IMR-90 (cell line): ENCODE measurements around the gene SLC38A4. TPM values are rescaled to one million over a fixed set of nuclear protein-coding genes. Genes with fewer than 3 reads are reported as not detected.

Experiments
- ATAC-seq: fragments of 200-7000 bp; cut with Tn5 transposase; 2 replicates; pipeline ENCODE4 v1.9.1; 2020; ENCODE audit warnings: low read depth, mild to moderate bottlenecking, moderate library complexity
- BruUV-seq: library from RNA; stranded (reverse); fragments of 400-500 nt; replicated peaks from 2 replicates; lab custom pipeline; 2021; lab: Mats Ljungman, UMichigan
- CTCF ChIA-PET: fragments of 300-600 bp; formaldehyde crosslinking; extraction: SDS; loops from one replicate; lab custom pipeline; 2021; ENCODE audit warnings: antibody characterized with exemption; lab: Yijun Ruan, JAX
- POLR2A ChIA-PET: fragments of 300-600 bp; sonication (Branson Sonifier 250); formaldehyde crosslinking; loops from one replicate; lab custom pipeline; 2022; ENCODE audit warnings: antibody characterized with exemption; ENCODE audit not compliant: unreplicated experiment; lab: Charles Lee
- DNase-seq: peaks from one replicate; pipeline ENCODE4 v3.0.0; 2013
- H2AFZ ChIP-seq: replicated peaks from 2 replicates; pipeline ENCODE3; 2013; ENCODE audit warnings: low read length, mild to moderate bottlenecking; ENCODE audit not compliant: poor library complexity
- H2AK5ac ChIP-seq: 2 replicates; pipeline ENCODE4 v1.6.1; 2013; ENCODE audit warnings: low read depth, low read length, inconsistent platforms
- H2AK9ac ChIP-seq: replicated peaks from 2 replicates; pipeline ENCODE3; 2013; ENCODE audit warnings: mild to moderate bottlenecking, low read depth, low read length, moderate library complexity; ENCODE audit not compliant: poor library complexity
- H2BK120ac ChIP-seq: 2 replicates; pipeline ENCODE4 v1.6.1; 2013; ENCODE audit warnings: low read depth, low read length, inconsistent platforms
- H2BK15ac ChIP-seq: 3 replicates; pipeline ENCODE4 v1.6.1; 2013; ENCODE audit warnings: low read depth, low read length, inconsistent platforms
- H2BK20ac ChIP-seq: 2 replicates; pipeline ENCODE4 v1.6.1; 2013; ENCODE audit warnings: low read depth, mild to moderate bottlenecking, inconsistent platforms, low read length, moderate library complexity
- H2BK5ac ChIP-seq: 2 replicates; pipeline ENCODE4 v1.6.1; 2013; ENCODE audit warnings: mild to moderate bottlenecking, low read depth, low read length, inconsistent platforms; ENCODE audit not compliant: poor library complexity, severe bottlenecking
- H3K14ac ChIP-seq: replicated peaks from 2 replicates; pipeline ENCODE4 v1.6.1; 2013; ENCODE audit warnings: low read depth, low read length, inconsistent platforms
- H3K18ac ChIP-seq: 2 replicates; pipeline ENCODE4 v1.6.1; 2013; ENCODE audit warnings: low read depth, low read length, control low read depth
- H3K23ac ChIP-seq: 2 replicates; pipeline ENCODE4 v1.6.1; 2013; ENCODE audit warnings: low read depth, low read length, inconsistent platforms
- H3K27ac ChIP-seq: 2 replicates; pipeline ENCODE4 v1.5.1; 2013; ENCODE audit warnings: mild to moderate bottlenecking, control low read depth, low read length; ENCODE audit not compliant: insufficient read depth
- H3K27me3 ChIP-seq: 2 replicates; pipeline ENCODE4 v1.6.1; 2013; ENCODE audit warnings: low read length; ENCODE audit not compliant: control insufficient read depth, insufficient read depth
- H3K36me3 ChIP-seq: 2 replicates; pipeline ENCODE4 v1.6.1; 2013; ENCODE audit warnings: low read length, mixed read lengths; ENCODE audit not compliant: control insufficient read depth, insufficient read depth
- H3K4ac ChIP-seq: 2 replicates; pipeline ENCODE4 v1.6.1; 2013; ENCODE audit warnings: low read depth, low read length, inconsistent platforms
- H3K4me1 ChIP-seq: 2 replicates; pipeline ENCODE4 v1.6.1; 2013; ENCODE audit warnings: low read length, mixed read lengths; ENCODE audit not compliant: control insufficient read depth, insufficient read depth
- H3K4me2 ChIP-seq: 2 replicates; pipeline ENCODE4 v1.6.1; 2013; ENCODE audit warnings: low read depth, mild to moderate bottlenecking, control low read depth, low read length, moderate library complexity
- H3K4me3 ChIP-seq: 2 replicates; pipeline ENCODE4 v1.5.1; 2013; ENCODE audit warnings: low read depth, mild to moderate bottlenecking, control low read depth, low read length, moderate library complexity; ENCODE audit not compliant: insufficient read depth
- H3K56ac ChIP-seq: 2 replicates; pipeline ENCODE4 v1.6.1; 2013; ENCODE audit warnings: low read length, inconsistent platforms; ENCODE audit not compliant: insufficient read depth; ENCODE audit errors: extremely low read depth
- H3K79me1 ChIP-seq, 2 experiments: 2 replicates each; pipeline ENCODE4 v1.6.1; 2013; ENCODE audit warnings: low read length in 2 of 2, inconsistent platforms in 1 of 2, low read depth in 1 of 2
- H3K9ac ChIP-seq: 2 replicates; pipeline ENCODE4 v1.6.1; 2013; ENCODE audit warnings: low read depth, low read length, control low read depth
- H3K9me1 ChIP-seq: 2 replicates; pipeline ENCODE4 v1.6.1; 2013; ENCODE audit warnings: low read length, inconsistent platforms; ENCODE audit not compliant: insufficient read depth
- H3K9me3 ChIP-seq: 2 replicates; pipeline ENCODE4 v1.6.1; 2013; ENCODE audit warnings: low read length; ENCODE audit not compliant: control insufficient read depth, insufficient read depth
- H4K20me1 ChIP-seq: 2 replicates; pipeline ENCODE4 v1.6.1; 2013; ENCODE audit warnings: low read length, inconsistent platforms; ENCODE audit not compliant: insufficient read depth
- H4K5ac ChIP-seq: 2 replicates; pipeline ENCODE4 v1.6.1; 2013; ENCODE audit warnings: mild to moderate bottlenecking, low read depth, low read length, control low read depth
- H4K8ac ChIP-seq, 2 experiments: 2 replicates each; pipeline ENCODE4 v1.6.1; 2013; ENCODE audit warnings: low read depth in 2 of 2, low read length in 2 of 2, control low read depth in 1 of 2, inconsistent platforms in 1 of 2
- H4K91ac ChIP-seq: 2 replicates; pipeline ENCODE4 v1.6.1; 2013; ENCODE audit warnings: low read depth, low read length, inconsistent platforms; ENCODE audit not compliant: insufficient read depth
- BHLHE40 ChIP-seq: fragments of 150-350 bp; IDR thresholded peaks from 2 replicates; pipeline ENCODE4 v1.6.1; 2016; ENCODE audit warnings: mild to moderate bottlenecking, low read depth, low read length
- CEBPB ChIP-seq: IDR thresholded peaks from 2 replicates; pipeline ENCODE4 v1.6.1; 2012; ENCODE audit warnings: low read depth, low read length, improper control_type of control experiment
- CHD1 ChIP-seq: IDR thresholded peaks from 2 replicates; pipeline ENCODE4 v1.6.1; 2012; ENCODE audit warnings: low read depth, low read length, improper control_type of control experiment
- CTCF ChIP-seq: conservative IDR thresholded peaks from 2 replicates; pipeline ENCODE4 v1.5.1; 2012; ENCODE audit warnings: mild to moderate bottlenecking, low read depth, low read length, improper control_type of control experiment
- ELK1 ChIP-seq: fragments of 150-350 bp; IDR thresholded peaks from 2 replicates; pipeline ENCODE4 v1.6.1; 2016; ENCODE audit warnings: low read depth, mild to moderate bottlenecking, low read length, moderate library complexity, borderline replicate concordance
- FOS ChIP-seq: fragments of 150-350 bp; IDR thresholded peaks from 2 replicates; pipeline ENCODE4 v1.6.1; 2016; ENCODE audit warnings: low read depth, low read length
- MAFK ChIP-seq: IDR thresholded peaks from 2 replicates; pipeline ENCODE4 v1.6.1; 2012; ENCODE audit warnings: low read depth, low read length, improper control_type of control experiment
- MAZ ChIP-seq: IDR thresholded peaks from 2 replicates; pipeline ENCODE4 v1.6.1; 2012; ENCODE audit warnings: low read depth, mild to moderate bottlenecking, low read length, improper control_type of control experiment, moderate library complexity, borderline replicate concordance
- MXI1 ChIP-seq: IDR thresholded peaks from 2 replicates; pipeline ENCODE4 v1.6.1; 2012; ENCODE audit warnings: low read depth, mild to moderate bottlenecking, low read length, moderate library complexity, borderline replicate concordance
- NFE2L2 ChIP-seq: fragments of 150-350 bp; IDR thresholded peaks from 2 replicates; pipeline ENCODE4 v1.6.1; 2016; ENCODE audit warnings: low read depth, mild to moderate bottlenecking, low read length
- POLR2A ChIP-seq: IDR thresholded peaks from 2 replicates; pipeline ENCODE4 v1.6.1; 2012; ENCODE audit warnings: mild to moderate bottlenecking, low read depth, low read length
- RAD21 ChIP-seq: IDR thresholded peaks from 2 replicates; pipeline ENCODE4 v1.6.1; 2012; ENCODE audit warnings: low read length, improper control_type of control experiment
- RCOR1 ChIP-seq: IDR thresholded peaks from 2 replicates; pipeline ENCODE4 v1.6.1; 2012; ENCODE audit warnings: mild to moderate bottlenecking, low read length, improper control_type of control experiment; ENCODE audit not compliant: insufficient replicate concordance
- RFX5 ChIP-seq: IDR thresholded peaks from 2 replicates; pipeline ENCODE4 v1.8.0; 2012; ENCODE audit warnings: low read depth, mild to moderate bottlenecking, low read length, moderate library complexity
- SMC3 ChIP-seq: fragments of 150-350 bp; IDR thresholded peaks from 2 replicates; pipeline ENCODE4 v1.6.1; 2016; ENCODE audit warnings: low read depth, mild to moderate bottlenecking, antibody characterized with exemption, low read length, moderate library complexity
- USF2 ChIP-seq: fragments of 150-350 bp; IDR thresholded peaks from 2 replicates; pipeline ENCODE4 v1.6.1; 2017; ENCODE audit warnings: mild to moderate bottlenecking, antibody characterized with exemption, low read length, low read depth
- WGBS, 2 experiments: methylation state at CpG; one replicate each; pipeline versions ENCODE4 v1.1.5 to v1.1.7; 2013; ENCODE audit warnings: missing lambda C conversion rate in 2 of 2; ENCODE audit not compliant: insufficient read length in 1 of 2; ENCODE audit errors: extremely low coverage in 2 of 2; 5-methylcytosine and 5-hydroxymethylcytosine counted together
- dilution Hi-C: fragments of 300-500 bp; cut with HindIII; formaldehyde crosslinking; loops from one replicate; pipeline ENCODE4 v1.14.3; 2018; ENCODE audit warnings: low sequenced_read_pairs; ENCODE audit not compliant: unreplicated experiment
- in situ Hi-C: fragments of 300-500 bp; cut with MboI; formaldehyde crosslinking; loops from 3 replicates; pipeline ENCODE4 v1.14.3; 2019; ENCODE audit warnings: low sequenced_read_pairs, inconsistent platforms, mixed read lengths
- intact Hi-C: fragments of 100-400 bp; cut with micrococcal nuclease; formaldehyde crosslinking; loops from 2 replicates; pipeline ENCODE4 v1.10.0; 2022
- polyA plus RNA-seq, 3 experiments: library from polyadenylated mRNA; depleted of rRNA; stranded (reverse); fragments of >200 nt; gene quantifications; 2 replicates each; pipeline ENCODE4 v1.2.3, GENCODE V29; 2012; ENCODE audit warnings: low replicate concordance in 1 of 3
- total RNA-seq: library from RNA; depleted of rRNA; stranded (reverse); fragments of >200 nt; gene quantifications from 2 replicates; pipeline ENCODE4 v1.2.3, GENCODE V29; 2012

The SLC38A4 gene
- total and polyA plus RNA-seq, 2 of the 4 experiments (the other 2 are of a cell fraction): 2.3 to 2.7 TPM

GRCh38 chr12:46875095-46875494, 49.3 kb upstream of the SLC38A4 start:
- H3K27ac ChIP-seq: no peak overlapping the region
- H3K23ac ChIP-seq: no peak overlapping the region
- no peak for DNase-seq
- H2BK15ac ChIP-seq: no peak overlapping the region
- no peak overlapping the region for H4K5ac ChIP-seq
- no peak overlapping the region for H4K8ac ChIP-seq
- H3K79me1 ChIP-seq: no peaks in the 10 kb centered on the region
- intact Hi-C loops (no loop called here), dilution Hi-C loops (no loop called here), in situ Hi-C loops (no loop called here)
- no peak overlapping the region for H3K56ac ChIP-seq
- no TSS peak for BruUV-seq
- peaks cover 10% of the 10 kb centered on the region for H3K9me3 ChIP-seq
- H4K91ac ChIP-seq: no peak overlapping the region
- no peak for ATAC-seq
- no peak overlapping the region for H3K4ac ChIP-seq
- no CpG with 5 or more reads among the region's 1 CpG for WGBS, 2 experiments
- no peak overlapping the region for H2BK20ac ChIP-seq
- no peak overlapping the region for H3K4me2 ChIP-seq
- no peak for TF ChIP-seq ELK1
- no peak for TF ChIP-seq NFE2L2
- TF ChIP-seq SMC3: no peak
- TF ChIP-seq FOS: no peak
- no peak for TF ChIP-seq RCOR1
- no peak for TF ChIP-seq RAD21
- no peak for TF ChIP-seq MXI1
- TF ChIP-seq CTCF: no peak
- no peak for TF ChIP-seq MAFK
- TF ChIP-seq POLR2A: no peak
- TF ChIP-seq MAZ: no peak
- TF ChIP-seq BHLHE40: no peak
- TF ChIP-seq CEBPB: no peak
- no peak for TF ChIP-seq CHD1
- no peak for TF ChIP-seq RFX5
- TF ChIP-seq USF2: no peak
- CTCF ChIA-PET: interaction anchor here (0.6 to 1.8 kb wide), 2 partner anchors 12 to 26 kb away, joined by 3 to 5 read pairs; no protein-coding TSS in a partner anchor
- POLR2A ChIA-PET: no interaction called here
- no peak overlapping the region for H2BK120ac ChIP-seq
- no peak overlapping the region for H2AFZ ChIP-seq
- H3K18ac ChIP-seq: no peak overlapping the region
- no peak overlapping the region for H3K14ac ChIP-seq
- no peaks in the 10 kb centered on the region for H4K20me1 ChIP-seq
- no peaks in the 10 kb centered on the region; the same call in 1 of the 2 replicates for H3K9me1 ChIP-seq
- no peak overlapping the region for H3K4me3 ChIP-seq
- no peaks in the 10 kb centered on the region for H3K27me3 ChIP-seq
- H3K36me3 ChIP-seq: no peaks in the 10 kb centered on the region
- H3K4me1 ChIP-seq: no peaks in the 10 kb centered on the region; the same call in 1 of the 2 replicates
- no peak overlapping the region for H3K9ac ChIP-seq
- H2BK5ac ChIP-seq: no peak overlapping the region
- no peak overlapping the region for H2AK5ac ChIP-seq
- H2AK9ac ChIP-seq: no peak overlapping the region
